Keratinocyte (primary cell): ENCODE measurements around the gene ASB4.

Experiments used
- EZH2 ChIP-seq: IDR thresholded peaks from one replicate; pipeline ENCODE4 v1.6.1; 2012; ENCODE audit warnings: inconsistent platforms, mild to moderate bottlenecking, low read length, moderate library complexity
- TF ChIP-seq, protein P1 (sequence below), 3 experiments: IDR thresholded peaks in 1 of 3; conservative IDR thresholded peaks in 1 of 3; optimal IDR thresholded peaks in 1 of 3; 2 replicates in 2 of 3; 3 replicates in 1 of 3; pipeline versions ENCODE3 to v1.5.1; 2011; ENCODE audit warnings: low read length in 3 of 3, mild to moderate bottlenecking in 3 of 3, moderate library complexity in 2 of 3, control low read depth in 1 of 3, inconsistent platforms in 1 of 3; ENCODE audit not compliant: insufficient read depth in 2 of 3; ENCODE audit errors: extremely low read depth in 1 of 3

DNA sequence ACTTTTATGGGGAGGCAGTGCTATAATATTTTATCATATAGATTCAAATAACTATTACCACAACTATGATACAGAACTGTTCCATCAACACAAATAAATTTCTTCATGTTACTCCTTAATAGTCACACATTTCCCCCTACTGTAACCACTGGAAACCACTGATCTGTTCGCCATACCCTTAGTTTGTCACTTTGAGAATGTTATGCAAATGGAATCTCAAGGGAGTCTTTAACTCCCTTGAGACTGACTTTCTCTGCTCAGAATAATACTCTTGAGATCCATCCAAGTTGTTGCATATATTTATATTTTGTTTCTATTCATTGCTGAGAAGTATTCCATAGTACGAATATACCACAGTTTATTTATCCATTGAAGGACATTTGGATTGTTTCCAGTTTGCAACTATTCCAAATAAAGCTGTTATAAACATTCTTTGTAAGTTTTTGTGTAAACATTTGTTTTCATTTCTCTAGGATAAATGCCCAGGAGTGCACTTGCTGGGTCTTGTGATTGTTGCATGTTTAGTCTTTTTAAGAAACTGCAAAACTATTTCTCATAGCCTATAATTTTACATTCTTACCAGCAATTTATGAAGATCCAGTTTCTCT, 31.2 kb upstream of the ASB4 start:
- TF ChIP-seq, protein P1, sequence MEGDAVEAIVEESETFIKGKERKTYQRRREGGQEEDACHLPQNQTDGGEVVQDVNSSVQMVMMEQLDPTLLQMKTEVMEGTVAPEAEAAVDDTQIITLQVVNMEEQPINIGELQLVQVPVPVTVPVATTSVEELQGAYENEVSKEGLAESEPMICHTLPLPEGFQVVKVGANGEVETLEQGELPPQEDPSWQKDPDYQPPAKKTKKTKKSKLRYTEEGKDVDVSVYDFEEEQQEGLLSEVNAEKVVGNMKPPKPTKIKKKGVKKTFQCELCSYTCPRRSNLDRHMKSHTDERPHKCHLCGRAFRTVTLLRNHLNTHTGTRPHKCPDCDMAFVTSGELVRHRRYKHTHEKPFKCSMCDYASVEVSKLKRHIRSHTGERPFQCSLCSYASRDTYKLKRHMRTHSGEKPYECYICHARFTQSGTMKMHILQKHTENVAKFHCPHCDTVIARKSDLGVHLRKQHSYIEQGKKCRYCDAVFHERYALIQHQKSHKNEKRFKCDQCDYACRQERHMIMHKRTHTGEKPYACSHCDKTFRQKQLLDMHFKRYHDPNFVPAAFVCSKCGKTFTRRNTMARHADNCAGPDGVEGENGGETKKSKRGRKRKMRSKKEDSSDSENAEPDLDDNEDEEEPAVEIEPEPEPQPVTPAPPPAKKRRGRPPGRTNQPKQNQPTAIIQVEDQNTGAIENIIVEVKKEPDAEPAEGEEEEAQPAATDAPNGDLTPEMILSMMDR (optimal IDR thresholded peaks at IDR 0.05 in 1 of 3, IDR thresholded peaks at IDR 0.05 in 1 of 3, conservative IDR thresholded peaks at IDR 0.05 in 1 of 3; ENCODE audit: extremely low read depth in 1 of 3, insufficient read depth in 2 of 3, low read length in 3 of 3) = no peak
- no peak for TF ChIP-seq EZH2
